ENCODE data around the gene MYOZ1.

DNA sequence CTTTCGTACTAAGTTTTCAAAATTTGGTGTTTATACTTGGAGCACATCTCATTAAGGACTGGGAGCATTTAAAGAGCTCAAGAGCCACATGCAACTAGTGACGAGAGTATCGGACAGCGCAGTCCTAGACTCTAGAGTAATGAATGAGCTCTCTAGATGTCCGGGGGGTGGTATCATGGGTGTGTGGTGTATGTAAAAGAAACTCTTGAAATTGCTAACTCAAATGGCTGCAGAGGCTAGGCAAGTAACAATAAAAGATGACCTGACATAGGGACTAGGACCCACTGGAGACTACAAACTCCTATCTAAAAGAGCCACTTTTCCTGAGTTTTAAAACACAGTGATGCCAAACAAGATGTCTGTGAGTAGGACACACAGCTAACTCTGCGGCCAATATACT lies 14.0 kb downstream of the MYOZ1 start:
- TF ChIP-seq CTCF (IDR thresholded peaks at IDR 0.05), result no peak
- no peak for TF ChIP-seq POLR2A (IDR thresholded peaks at IDR 0.05)
